H1 (cell line): ENCODE measurements around the gene MAOA. TPM values are rescaled to one million over a fixed set of nuclear protein-coding genes. Genes with fewer than 3 reads are reported as not detected.

Experiments
- CHD7 ChIP-seq: fragments of 300-600 bp; sonication (generic); IDR thresholded peaks from 2 replicates; pipeline ENCODE4 v1.7.1; 2012; ENCODE audit warnings: low read length, moderate library complexity, mild to moderate bottlenecking, inconsistent platforms; ENCODE audit not compliant: insufficient replicate concordance
- EGR1 ChIP-seq: IDR thresholded peaks from 2 replicates; pipeline ENCODE4 v1.6.1; 2011; ENCODE audit warnings: low read depth, low read length, borderline replicate concordance
- POLR2A ChIP-seq, 2 experiments: IDR thresholded peaks; 1 replicate in 1 of 2; 2 replicates in 1 of 2; pipeline ENCODE4 v1.6.1; 2011; ENCODE audit warnings: low read depth in 2 of 2, low read length in 2 of 2, mild to moderate bottlenecking in 2 of 2; ENCODE audit errors: control extremely low read depth in 1 of 2
- SP1 ChIP-seq: IDR thresholded peaks from 2 replicates; pipeline ENCODE4 v1.6.1; 2011; ENCODE audit warnings: low read depth, low read length
- SP2 ChIP-seq: IDR thresholded peaks from 2 replicates; pipeline ENCODE4 v1.6.1; 2012; ENCODE audit warnings: mild to moderate bottlenecking, low read length, inconsistent platforms
- TCF12 ChIP-seq: IDR thresholded peaks from 2 replicates; pipeline ENCODE4 v1.6.1; 2011; ENCODE audit warnings: low read depth, mild to moderate bottlenecking, low read length
- polyA plus RNA-seq, 7 experiments: library from polyadenylated mRNA; depleted of rRNA in 3 of 7; stranded (reverse) in 5 of 7; unstranded in 2 of 7; fragments of >200 nt in 5 of 7; fragments of 200-250 nt in 2 of 7; gene quantifications; 1 replicate in 5 of 7; 2 replicates in 1 of 7; 4 replicates in 1 of 7; pipeline versions ENCODE4 v1.2.1 to v1.2.3, GENCODE V29; 2011 to 2013; ENCODE audit warnings: missing spikeins in 2 of 7, mixed read lengths in 2 of 7
- total RNA-seq: library from RNA; stranded (reverse); fragmentation: NEBNext Ultra II Directional; extraction: Animal tissue kit (Norgen Biotek cat#: 25700); gene quantifications from 2 replicates; pipeline ENCODE4 v1.2.1, GENCODE V29; 2021

The MAOA gene
- total and polyA plus RNA-seq, 2 of the 8 experiments (the other 6 are each of a cell fraction or from before 2014, with no cell fraction given): 2.6 to 8.2 TPM

- TF ChIP-seq CHD7 (no peak), SP1 (no peak), POLR2A (IDR thresholded peaks at IDR 0.05; ENCODE audit: control extremely low read depth in 1 of 2, low read depth in 2 of 2, low read length in 2 of 2) (no peak), EGR1 (no peak), TCF12 (no peak), SP2 (no peak)
Observed at GRCh38 chrX:43679058-43679457, 23.0 kb downstream of the MAOA start (continued).
